ENCODE data around the gene TBL1X.

The TBL1X gene

DNA sequence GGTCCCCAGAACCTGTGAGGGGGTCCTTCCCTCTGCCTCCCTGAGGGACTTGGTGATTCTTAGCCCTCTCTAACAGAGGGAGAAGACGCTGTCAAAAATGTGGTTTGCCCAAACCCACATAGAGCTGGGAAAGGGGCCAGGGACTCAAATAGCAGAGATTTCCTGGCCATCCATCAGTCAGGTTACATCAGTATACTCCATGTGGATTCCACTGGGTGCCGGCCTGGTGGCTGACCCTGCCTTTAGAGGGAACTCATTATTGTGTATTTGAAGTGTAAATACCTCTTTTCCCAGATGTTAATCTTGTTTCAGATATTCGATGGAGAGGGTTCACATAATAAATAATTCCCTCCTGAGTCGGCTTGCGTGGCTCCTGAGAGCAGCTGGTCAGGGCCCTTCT lies 130.3 kb downstream of the TBL1X start:
- no peak for DNase-seq

DNA sequence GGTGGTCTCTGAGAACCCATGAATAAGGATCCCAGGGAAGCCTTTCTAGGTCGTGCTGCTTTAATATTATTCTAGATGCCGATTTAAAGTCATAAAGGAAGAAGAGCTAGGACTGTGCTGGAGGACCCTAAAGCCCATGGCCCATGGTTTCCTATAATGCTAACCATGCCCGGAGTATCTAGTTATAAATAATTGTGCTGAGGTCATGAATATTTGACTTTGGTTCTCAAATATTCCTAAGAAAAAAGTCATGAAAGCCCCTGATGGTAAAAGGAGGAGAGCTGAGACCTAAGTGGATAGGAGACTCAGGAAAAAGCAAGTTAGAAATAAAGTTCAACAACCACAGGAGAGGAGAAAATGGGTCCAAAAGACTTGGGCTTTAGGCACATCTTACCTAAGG lies 132.0 kb downstream of the TBL1X start:
- no peak for DNase-seq

DNA sequence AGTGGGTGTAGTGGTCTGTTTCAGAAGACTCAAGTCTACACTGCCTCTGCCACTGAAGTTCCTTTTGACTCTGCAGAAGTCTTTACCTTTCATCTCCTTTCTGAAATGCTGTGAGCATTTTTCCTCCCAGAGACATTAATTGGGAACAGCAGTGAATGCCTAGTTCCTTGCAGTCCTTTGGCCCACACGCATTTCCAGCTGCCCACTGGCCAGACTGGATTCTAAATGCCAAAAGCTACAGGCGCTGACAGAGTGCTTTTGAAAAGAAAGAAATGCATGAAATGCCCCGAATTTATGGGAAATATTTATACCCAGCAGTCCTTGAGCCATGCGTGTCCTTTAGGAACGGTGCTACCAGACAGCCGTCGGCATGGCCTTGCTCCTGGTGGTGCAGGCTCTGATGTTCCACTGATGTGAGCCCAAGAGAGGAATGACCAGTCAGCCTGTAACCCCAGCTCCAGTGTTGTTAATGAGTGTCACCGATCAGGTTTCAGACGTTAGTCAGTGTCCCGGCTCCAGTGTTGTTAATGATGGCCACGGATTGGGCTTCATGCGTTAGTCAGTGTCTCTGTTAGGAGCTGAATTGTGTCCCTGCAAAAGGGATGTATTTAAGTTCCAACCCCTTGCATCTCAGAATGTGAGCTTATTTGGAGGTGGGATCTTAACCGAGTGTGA lies 132.6 kb downstream of the TBL1X start:
- no peak for DNase-seq

DNA sequence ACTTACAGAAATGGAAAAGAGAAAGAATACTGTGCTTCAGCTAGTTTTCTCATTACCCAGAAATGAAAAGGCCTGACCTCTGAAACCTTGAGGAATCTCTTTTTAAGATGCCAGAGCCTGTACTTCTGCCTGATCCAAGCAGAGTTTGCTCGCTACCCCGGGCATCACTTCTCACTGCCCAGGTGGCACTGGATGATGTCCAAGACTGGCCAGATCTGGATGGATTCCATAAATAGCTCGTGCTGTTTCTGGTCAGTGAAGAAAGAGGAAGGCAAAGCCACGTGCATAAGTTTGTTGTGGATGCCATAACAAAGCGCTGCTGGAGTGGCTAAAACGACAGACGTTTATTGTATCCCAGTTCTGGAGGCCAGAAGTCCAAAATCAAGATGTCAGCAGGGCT lies 133.5 kb downstream of the TBL1X start:
- DNase-seq, result no peak

DNA sequence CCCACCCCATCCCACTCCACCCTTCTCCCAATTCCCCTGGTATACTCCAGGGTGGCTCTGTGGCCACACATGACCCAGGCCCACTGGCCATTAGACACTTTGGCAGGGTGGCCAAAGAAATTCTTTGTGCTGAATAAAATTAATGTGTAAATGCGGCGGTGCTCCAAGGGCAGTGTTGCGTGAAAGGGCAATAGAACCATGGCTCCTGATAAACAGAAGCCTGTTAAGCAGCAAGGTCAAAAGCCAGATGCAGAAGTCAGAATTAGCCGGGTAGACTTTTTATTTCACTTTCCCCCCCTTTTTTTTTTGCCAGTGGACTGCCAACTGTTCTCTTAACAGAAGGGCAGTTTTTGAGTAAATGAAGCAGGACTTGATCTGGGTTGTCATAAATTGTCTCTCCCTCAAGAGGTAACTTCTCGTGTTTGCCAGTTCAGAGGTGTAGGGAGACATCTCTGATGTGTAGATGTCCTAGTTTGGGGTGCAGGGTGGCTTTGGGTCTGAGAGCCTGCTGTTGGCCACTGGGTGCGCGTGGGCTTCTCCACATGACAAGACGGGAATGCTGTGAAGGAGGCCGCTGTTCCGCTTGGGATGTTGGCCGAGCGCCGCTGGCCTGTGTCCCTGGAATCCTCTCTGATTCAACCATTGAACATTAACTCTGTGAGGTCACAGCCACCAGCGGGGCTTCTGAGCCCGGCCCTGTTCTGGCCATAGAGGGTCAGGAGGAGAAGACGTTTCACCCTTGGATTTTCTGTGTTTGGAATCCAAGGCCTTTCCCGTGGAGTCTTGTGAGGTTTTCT lies 139.5 kb downstream of the TBL1X start:
- no peak for DNase-seq

DNA sequence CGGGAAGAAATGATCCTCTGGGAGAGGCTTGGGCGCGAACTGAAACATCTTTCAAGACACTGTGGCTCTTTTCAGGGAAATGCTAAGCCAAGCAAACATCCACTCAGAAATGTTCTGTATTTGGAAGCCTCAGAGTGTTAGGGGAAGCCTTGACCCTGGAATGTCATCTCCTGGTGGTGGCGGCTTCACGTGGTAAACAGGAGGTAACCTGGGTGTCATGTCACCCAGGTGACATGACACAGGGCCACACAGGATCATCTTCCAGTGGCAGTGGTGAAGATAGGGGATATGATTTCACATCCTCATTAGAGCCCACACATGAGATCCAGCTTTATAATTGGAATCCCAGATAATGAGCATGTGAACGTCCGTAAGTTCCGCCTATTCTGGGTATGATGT lies 140.0 kb downstream of the TBL1X start:
- DNase-seq, result no peak

DNA sequence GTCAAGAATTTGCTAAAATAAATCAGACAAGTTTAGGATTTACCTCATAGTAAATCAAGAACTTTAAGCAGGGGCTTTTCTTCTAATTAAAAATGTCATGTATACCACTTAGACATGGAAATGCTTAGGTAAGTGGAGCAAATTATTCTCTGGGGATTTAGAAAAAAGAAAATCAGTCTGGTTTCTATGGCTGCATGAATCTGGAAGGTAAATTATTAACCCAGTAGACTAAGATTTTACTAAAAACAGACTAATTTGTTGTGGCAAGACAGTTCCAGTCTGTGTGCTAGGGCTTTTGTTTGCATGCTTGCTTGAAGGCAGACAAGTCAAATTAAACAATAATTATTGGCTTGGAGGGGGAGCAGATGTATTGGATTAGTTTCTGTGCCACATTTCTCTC lies 140.6 kb downstream of the TBL1X start:
- DNase-seq, result no peak

DNA sequence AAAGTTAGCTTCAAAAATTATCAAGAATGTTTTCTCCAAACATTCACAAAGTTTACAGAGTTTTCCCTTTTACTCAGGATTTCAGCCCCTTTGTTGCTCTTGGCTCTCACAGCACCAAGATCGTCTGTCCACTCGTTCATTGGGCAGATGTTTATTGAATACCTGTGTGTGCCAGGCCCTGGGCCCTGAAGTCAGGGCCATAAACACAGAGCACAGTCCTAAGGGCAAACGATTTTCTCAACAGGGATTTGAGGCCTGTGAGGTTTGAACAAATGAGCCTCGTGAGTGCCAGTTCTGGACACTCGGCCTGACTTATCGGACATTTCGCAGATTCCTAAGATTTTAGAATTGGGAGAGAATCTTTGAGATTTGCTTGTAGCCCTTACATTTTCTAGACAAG lies 142.1 kb downstream of the TBL1X start:
- DNase-seq, result no peak

DNA sequence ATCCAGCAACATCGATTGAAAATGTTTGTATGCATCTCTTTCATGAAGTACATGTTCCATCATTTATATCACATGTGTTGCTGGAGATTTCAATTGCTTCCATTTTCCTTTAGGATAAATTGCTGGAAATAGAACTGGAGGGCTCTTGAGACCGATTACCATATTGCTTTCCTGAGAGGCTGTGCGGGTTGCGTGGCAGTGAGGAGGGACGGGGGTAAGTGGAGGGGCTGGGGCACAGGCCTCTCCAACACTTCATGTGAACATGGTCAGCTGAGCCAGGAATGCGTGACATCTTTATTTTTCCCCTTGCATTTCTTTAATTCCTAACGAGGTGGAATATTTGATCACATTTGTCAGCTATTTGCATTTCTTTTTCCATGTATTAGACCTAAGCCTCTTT lies 144.6 kb downstream of the TBL1X start:
- DNase-seq, result peak; percentile 52 to 62

DNA sequence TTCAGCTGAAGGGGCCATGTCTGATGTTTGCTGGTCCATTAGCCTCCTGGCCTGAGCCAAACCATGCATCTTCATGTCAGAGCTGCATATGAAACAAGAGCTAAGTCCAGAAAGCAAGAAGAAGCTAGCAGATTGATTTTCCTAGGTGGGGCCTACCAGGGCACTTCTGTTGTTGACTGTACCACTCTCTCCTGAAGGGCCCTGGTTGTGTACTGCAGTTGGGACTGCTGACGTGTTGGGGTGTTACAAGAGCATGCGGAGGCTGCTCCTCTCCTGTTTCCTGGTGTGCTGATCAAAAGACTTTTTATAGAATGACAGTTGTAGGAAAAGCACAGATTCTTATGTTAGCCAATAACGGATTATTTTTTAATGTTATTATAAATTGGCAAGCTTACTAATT lies 145.1 kb downstream of the TBL1X start:
- DNase-seq, result peak; percentile 31 to 64

DNA sequence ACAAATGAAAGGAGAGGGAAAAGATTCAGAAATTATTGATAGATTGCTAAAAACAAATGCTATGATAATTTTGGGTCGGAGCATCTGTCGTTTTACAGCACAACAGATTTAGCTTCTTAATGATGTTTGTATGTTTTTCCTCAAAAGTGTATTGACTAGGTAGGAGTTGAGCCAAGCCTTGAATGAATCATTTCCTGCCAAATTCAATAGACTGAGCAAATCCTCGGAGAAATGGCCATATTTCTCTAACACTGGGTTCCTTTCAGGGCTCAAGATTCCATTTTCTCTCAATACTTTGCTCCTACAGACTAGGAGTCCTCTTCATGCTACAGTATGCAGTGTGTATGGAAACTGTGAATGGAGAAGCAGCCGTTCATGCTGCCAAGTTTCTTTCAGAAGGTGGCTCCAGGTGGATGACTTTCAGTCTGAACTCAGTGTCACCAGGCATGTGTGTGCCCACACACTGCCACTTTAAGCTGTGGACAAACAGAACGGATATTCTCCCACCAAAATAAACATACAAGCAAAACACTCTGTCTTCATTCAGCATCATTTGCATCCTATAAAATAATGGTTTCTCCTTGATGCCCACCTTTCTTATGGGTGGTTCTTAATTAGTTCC lies 146.0 kb downstream of the TBL1X start:
- no peak for DNase-seq

DNA sequence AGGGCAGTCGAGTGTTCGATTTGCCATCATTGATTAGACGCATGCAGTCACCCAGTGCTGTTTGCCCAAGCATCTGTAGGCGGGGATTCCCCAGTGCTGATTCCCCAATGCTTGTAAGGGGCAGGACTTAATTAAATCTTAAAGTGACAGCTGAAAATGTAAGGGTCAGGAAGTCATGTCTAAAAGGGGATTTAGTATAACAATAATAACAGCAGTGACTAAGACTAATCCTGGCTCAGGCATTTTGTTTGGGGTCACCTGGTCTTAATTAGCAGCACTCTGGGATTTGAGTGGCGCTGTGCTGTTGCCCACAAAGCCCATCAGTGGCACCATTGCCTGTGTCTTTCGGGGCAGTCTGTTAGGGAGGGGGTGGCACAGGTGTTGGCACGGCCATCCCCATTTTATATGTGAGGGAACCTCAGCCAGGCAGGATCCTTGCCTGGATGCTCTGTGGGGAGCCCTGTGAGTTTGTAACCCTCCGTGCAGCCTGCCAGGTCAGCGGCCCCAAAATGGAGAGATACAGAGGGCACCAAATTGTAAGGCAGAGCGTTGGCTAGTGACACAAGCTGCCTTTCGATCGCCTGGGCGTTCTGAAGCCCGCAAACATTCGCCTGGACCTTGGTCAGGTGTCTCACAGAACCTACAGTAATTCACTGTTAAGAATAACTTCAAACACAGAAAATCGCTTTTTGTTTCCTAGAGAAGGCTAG lies 146.7 kb downstream of the TBL1X start:
- no peak for DNase-seq

DNA sequence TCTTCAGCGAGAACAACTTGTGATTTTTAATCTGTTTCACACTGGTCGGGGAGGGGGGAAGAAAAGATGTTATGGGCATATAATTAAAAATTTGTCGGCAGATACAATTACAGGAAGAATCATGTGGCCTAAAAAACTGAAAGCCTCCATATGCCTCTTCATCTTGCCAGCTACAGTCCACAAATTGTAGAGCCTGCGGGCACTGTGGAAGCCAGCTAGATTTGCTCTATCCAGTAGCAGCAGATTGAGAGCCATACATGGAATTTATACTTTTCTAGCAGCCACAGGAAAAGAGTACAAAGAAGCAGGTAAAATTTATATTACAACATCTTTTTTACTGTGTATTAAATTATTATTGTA lies 147.3 kb downstream of the TBL1X start:
- no peak for DNase-seq

DNA sequence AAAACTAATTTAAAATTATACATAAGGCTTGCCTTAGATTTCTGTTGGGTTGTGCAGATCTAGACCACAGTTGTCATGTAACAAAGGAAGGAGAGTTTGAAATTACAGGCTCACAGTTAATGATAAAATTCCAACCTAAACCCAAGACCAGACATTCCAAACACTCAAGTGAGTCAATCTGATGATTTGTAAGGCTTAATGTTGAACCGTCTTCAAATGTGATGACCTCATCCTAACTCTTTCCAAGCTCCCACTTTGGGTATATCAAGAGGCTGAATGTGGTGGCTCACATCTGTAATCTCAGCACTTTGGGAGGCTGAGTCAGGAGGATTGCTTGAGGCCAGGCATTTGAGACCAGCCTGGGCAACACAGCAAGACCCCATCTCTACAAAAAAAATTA lies 149.2 kb downstream of the TBL1X start:
- no peak for DNase-seq

DNA sequence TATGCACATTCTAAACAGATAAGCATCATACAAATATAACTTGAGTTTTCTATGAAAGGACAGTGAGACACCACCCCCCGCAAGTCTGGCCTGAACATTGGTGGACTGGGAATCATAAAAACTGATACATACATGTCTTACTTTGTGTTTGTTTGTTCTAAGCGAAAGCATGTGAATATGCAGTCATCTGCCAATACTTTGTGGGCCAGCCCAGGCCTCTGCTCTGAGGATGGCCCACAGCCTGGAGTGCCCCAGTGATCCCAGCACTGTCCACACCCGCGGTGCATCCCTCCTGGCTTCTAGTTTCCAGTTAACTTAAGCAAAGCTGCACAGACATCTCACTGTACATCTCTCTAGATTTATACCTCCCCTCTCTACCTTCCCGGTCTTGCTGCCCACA lies 154.3 kb downstream of the TBL1X start:
- DNase-seq, result no peak

DNA sequence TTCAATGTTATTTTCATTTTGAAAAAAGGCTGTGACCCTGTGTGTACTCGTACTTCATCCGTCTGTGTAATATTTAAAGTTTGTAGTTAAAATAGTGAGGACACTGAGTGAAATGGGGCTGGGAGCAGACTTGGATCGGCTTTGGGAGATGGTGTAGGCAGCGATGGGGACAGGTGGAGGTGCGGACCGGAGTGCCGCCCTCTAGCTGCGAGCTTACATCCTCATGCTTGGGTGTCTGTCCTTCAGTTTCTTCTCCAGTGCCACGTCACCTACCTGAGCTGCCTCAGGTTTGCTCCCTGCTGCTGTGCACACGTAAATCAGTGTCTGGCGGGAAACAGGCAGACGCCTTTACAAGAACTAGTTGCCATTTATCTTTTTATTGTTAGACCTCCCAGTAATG lies 154.7 kb downstream of the TBL1X start:
- DNase-seq, result no peak

DNA sequence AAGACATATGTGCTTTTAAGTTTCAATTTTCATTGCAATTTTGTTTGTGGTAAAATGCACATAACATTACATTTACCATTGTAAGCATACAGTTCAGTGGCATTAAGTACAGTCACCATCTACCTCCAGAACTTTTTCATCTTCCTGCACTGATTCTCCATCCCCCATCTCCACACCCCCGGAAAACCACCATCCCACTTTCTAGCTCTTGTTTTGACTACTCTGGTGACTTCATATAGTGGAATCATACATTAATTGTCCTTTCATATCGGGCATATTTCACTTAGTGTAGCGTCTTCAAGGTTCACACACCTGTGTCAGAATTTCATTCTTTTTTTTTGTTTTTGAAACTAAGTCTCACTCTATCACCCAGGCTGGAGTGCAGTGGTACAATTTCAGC lies 157.3 kb downstream of the TBL1X start:
- no peak for DNase-seq

DNA sequence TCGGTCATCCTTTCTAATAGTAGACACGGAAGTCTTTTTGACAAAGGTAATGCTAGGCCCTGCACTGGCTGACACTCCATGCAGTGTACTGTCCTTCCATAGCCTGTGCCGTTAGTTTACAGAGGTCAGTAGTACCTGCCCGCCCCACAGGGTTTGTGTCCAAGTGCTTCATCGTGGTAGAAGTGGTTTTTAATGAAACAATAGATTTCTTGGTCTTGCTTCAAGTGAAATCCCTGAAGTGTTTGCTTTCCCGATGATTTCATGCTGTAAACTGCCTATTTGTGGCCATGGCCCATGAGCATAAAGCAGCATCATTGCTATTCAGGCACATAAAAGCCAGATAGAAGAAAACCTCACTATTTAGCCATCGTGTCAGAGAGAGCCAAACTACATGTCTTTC lies 161.5 kb downstream of the TBL1X start:
- peak; percentile 27 to 61 for DNase-seq

DNA sequence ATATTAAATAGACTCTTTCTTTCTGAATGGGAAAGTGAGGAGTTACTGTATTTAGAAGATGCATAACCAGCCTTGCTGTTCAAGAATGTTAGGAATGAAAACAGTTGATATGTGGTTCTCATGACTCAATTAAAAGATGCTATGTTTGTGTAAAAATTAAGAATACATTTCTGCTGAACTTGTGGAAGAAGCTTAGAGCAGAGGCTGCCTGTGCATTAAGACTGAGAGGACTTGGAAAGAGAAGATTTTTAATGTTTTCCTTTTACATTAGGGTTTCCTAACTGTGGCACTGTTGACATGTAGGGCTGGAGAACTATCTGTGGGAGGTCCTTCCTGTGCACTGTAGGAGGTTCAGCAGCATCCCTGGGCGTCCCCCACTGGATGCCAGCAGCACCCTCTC lies 163.1 kb downstream of the TBL1X start:
- DNase-seq, result no peak

DNA sequence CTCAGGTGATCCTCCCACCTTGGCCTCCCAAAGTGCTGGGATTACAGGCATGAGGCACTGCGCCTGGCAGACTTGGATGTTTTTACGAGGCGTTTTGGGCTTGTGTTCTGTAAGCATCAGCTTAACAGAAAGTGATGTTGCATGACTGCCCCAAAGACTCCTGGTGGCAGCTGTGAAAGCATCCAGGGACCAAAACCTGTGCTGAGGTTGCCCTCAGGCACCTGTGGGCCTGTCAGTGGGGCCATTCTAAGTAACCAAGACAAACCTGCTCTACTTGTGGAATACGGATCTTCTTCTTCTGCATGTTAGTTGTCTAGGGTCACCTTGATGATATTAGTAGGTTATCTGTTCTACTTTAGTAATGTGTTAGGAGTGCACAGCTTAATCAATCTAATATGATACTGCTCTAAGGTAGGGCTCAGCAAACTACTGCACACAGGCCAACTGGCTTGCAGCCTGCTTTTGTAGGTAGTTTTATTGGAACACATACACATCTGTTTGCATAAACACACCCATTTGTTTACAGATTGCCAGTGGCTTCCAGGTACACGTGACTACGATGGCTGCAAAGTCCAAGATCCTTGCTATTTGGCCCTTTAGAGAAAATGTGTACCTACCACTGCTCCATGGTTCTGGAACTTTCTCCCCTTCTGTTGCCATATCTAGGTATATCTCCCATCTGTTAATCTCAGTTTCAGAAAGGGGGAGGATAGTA lies 164.1 kb downstream of the TBL1X start:
- no peak for DNase-seq

DNA sequence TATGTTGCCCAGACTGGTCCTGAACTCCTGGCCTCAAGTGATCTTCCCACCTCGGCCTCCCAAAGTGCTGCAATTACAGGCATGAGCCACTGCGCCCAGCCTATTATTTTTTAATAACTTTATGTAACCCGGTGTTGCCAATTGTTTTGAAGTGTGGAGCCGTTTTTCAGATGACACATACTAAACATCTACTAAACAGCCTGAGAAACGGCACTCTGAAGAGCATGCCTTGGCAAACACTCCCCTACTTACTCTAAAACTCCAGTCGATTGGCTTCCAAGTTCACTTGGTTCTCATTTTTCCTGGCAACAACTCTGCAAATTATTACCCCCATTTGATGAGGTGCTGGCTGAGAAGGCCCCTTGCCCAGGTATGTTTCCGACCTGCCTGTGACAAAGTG lies 169.7 kb downstream of the TBL1X start:
- DNase-seq, result no peak

DNA sequence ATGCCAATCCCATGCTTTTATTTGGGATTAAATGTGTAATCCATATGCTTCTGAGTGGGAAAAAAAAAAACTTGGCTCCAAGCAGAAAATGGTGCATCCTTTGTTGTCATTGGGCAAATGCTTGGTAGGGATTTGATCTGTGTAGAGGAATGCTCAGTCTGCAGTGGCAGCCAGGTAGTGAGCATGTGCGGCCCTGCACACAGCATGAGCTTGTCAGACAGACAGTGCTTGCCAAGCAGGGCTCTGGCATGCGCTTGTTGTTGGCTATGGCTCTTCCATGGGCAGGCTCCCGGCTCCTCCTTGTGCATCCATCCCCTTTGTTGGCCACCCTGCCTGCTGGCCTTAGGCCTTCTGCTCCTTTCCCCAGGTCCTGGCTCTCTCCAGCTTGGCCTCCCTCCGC lies 170.5 kb downstream of the TBL1X start:
- DNase-seq, result no peak

DNA sequence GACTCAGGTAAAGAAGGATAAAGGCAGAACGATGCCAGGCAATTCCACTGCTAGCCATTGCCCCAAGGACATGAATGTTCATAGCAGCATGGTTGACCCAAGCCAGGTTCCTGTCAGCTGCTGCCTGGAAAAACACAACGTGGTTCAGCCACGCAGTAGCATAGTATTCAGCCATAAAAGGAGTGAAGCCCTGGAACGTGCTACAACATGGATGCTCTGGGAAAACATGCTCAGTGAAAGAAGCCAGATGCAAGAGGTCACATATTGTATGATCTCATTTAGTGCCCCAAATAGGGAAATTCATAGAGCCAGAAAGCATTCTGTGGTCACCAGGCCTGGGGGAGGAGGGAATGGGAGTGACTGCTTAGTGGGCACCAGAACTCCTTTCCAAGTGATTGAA lies 170.9 kb downstream of the TBL1X start:
- no peak for DNase-seq

All from NCI-H187 (cell line).